GM12878 (cell line): ENCODE data around the gene USP5. TPM values are rescaled to one million over a fixed set of nuclear protein-coding genes. Genes with fewer than 3 reads are reported as not detected.

Experiments used
- ATAC-seq: fragments of 200-7000 bp; cut with Tn5 transposase; 3 replicates; pipeline ENCODE4 v1.9.1; 2020; ENCODE audit warnings: mild to moderate bottlenecking, moderate library complexity
- BruUV-seq: library from RNA; stranded (reverse); fragments of 400-500 nt; replicated peaks from 2 replicates; lab custom pipeline; 2021; lab: Mats Ljungman, UMichigan
- CTCF ChIA-PET: fragments of 300-600 bp; sonication (Branson Sonifier 250); formaldehyde crosslinking; extraction: SDS; loops from one replicate; lab custom pipeline; 2021; ENCODE audit warnings: inconsistent platforms; lab: Yijun Ruan, JAX
- POLR2A ChIA-PET: fragments of 350-600 bp; formaldehyde crosslinking; extraction: SDS; loops from one replicate; lab custom pipeline; 2021; ENCODE audit warnings: inconsistent platforms; lab: Charles Lee
- RAD21 ChIA-PET: fragments of 300-600 bp; sonication (Branson Sonifier 250); formaldehyde crosslinking; loops from one replicate; lab custom pipeline; 2023; ENCODE audit warnings: antibody characterized with exemption; ENCODE audit not compliant: unreplicated experiment; lab: Charles Lee
- SMC1A ChIA-PET: fragments of 300-600 bp; sonication (Branson Sonifier 250); formaldehyde crosslinking; loops from one replicate; lab custom pipeline; 2023; ENCODE audit not compliant: unreplicated experiment, uncharacterized antibody; lab: Charles Lee
- DNase-seq: peaks from one replicate; pipeline ENCODE4 v3.0.0-alpha.2; 2011; ENCODE audit warnings: low read depth, low spot score
- FAIRE-seq: peaks from 3 replicates; lab custom pipeline; 2011; peaks lifted over from hg19 to GRCh38; lab: Jason Lieb, UNC
- H2AFZ ChIP-seq: 2 replicates; pipeline ENCODE4 v1.6.0; 2011; ENCODE audit warnings: low read depth, low read length, control low read depth; ENCODE audit not compliant: control insufficient read depth
- H3K27ac ChIP-seq: 2 replicates; pipeline ENCODE4 v1.5.1; 2011; ENCODE audit warnings: control low read depth; ENCODE audit not compliant: control insufficient read depth, insufficient read depth
- H3K27me3 ChIP-seq, 2 experiments: replicated peaks in 1 of 2; 2 replicates each; pipeline versions ENCODE4 v1.6.0 to v1.6.1; 2011; ENCODE audit warnings: low read length in 1 of 2; ENCODE audit not compliant: control insufficient read depth in 2 of 2, insufficient read depth in 2 of 2
- H3K36me3 ChIP-seq, 2 experiments: 2 replicates each; pipeline ENCODE4 v1.5.1; 2011; ENCODE audit warnings: low read length in 1 of 2; ENCODE audit not compliant: control insufficient read depth in 2 of 2, insufficient read depth in 2 of 2
- H3K4me1 ChIP-seq: 2 replicates; pipeline ENCODE4 v1.6.1; 2011; ENCODE audit warnings: mild to moderate bottlenecking, low read length, moderate library complexity, mixed read lengths; ENCODE audit not compliant: control insufficient read depth, insufficient read depth
- H3K4me2 ChIP-seq: 2 replicates; pipeline ENCODE4 v1.6.0; 2011; ENCODE audit warnings: control low read depth; ENCODE audit not compliant: control insufficient read depth, insufficient read depth
- H3K4me3 ChIP-seq: fragments of 200-600 bp; sonication (generic); 2 replicates; pipeline ENCODE4 v1.5.1; 2016
- H3K79me2 ChIP-seq: 2 replicates; pipeline ENCODE4 v1.6.0; 2011; ENCODE audit warnings: low read length; ENCODE audit not compliant: control insufficient read depth, insufficient read depth
- H3K9ac ChIP-seq: 2 replicates; pipeline ENCODE4 v1.8.0; 2011; ENCODE audit warnings: low read length, control low read depth, mixed read lengths; ENCODE audit not compliant: control insufficient read depth, insufficient read depth
- H3K9me3 ChIP-seq: replicated peaks from 3 replicates; pipeline ENCODE4 v1.5.1; 2011; ENCODE audit warnings: mild to moderate bottlenecking, low read length; ENCODE audit not compliant: control insufficient read depth, insufficient read depth
- H4K20me1 ChIP-seq: 2 replicates; pipeline ENCODE4 v1.6.0; 2011; ENCODE audit not compliant: control insufficient read depth, insufficient read depth
- ATF3 ChIP-seq: IDR thresholded peaks from 2 replicates; pipeline ENCODE4 v1.6.1; 2011; ENCODE audit warnings: low read depth, mild to moderate bottlenecking, low read length, moderate library complexity, borderline replicate concordance; ENCODE audit errors: extremely low read depth
- E2F4 ChIP-seq: IDR thresholded peaks from 2 replicates; pipeline ENCODE4 v1.6.1; 2012; ENCODE audit warnings: low read depth, low read length, improper control_type of control experiment
- EGR1 ChIP-seq, 2 experiments: IDR thresholded peaks; 1 replicate in 1 of 2; 2 replicates in 1 of 2; pipeline ENCODE4 v1.6.1; 2011 to 2012; ENCODE audit warnings: low read depth in 2 of 2, low read length in 2 of 2, borderline replicate concordance in 1 of 2, mild to moderate bottlenecking in 1 of 2, moderate library complexity in 1 of 2
- SIN3A ChIP-seq: IDR thresholded peaks from 2 replicates; pipeline ENCODE4 v1.6.1; 2012; ENCODE audit warnings: low read depth, low read length, improper control_type of control experiment
- WGBS: methylation state at CpG from one replicate; pipeline ENCODE4 v1.1.6; 2016; ENCODE audit warnings: low lambda C conversion rate; ENCODE audit not compliant: insufficient replicate concordance, insufficient coverage; ENCODE audit errors: missing lambda C conversion rate; 5-methylcytosine and 5-hydroxymethylcytosine counted together
- in situ Hi-C: fragments of 300-500 bp; cut with MboI; formaldehyde crosslinking; loops from 9 replicates; pipeline ENCODE4 v1.14.3; 2018; ENCODE audit warnings: mixed read lengths
- intact Hi-C: fragments of 100-400 bp; cut with micrococcal nuclease; formaldehyde crosslinking; loops from one replicate; pipeline ENCODE4 v1.14.2; 2022; ENCODE audit not compliant: unreplicated experiment
- polyA plus RNA-seq, 11 experiments: library from polyadenylated mRNA; depleted of rRNA in 4 of 11; unstranded in 6 of 11; stranded (reverse) in 5 of 11; fragments of >200 nt; fragmentation: Nextera tagmentation in 4 of 11; fragmentation: Illumina TruSeq in 1 of 11; extraction: Ambion mirVana in 4 of 11; extraction: Trizol in 1 of 11; gene quantifications; 1 replicate in 1 of 11; 2 replicates in 10 of 11; pipeline versions ENCODE4 v1.2.1 to v1.2.3, GENCODE V29; 2011 to 2016; ENCODE audit warnings: inconsistent platforms in 2 of 11, missing spikeins in 2 of 11, low read depth in 1 of 11
- total RNA-seq, 4 experiments: library from RNA; depleted of rRNA in 3 of 4; stranded (reverse); fragments of >200 nt in 3 of 4; fragmentation: Illumina TruSeq in 1 of 4; extraction: Trizol in 1 of 4; gene quantifications; 2 replicates each; pipeline versions ENCODE4 v1.2.1 to v1.2.3, GENCODE V29; 2013 to 2021

The USP5 gene
- total and polyA plus RNA-seq, 10 of the 15 experiments (the other 5 are each of a cell fraction or from before 2014, with no cell fraction given), result 2.5 to 124 (median 74.6) TPM

- TF ChIP-seq SIN3A (no peak), EGR1 (IDR thresholded peaks at IDR 0.05; ENCODE audit: borderline replicate concordance in 1 of 2, low read depth in 2 of 2, low read length in 2 of 2) (peak in 1 of 2 experiments; percentile 38; a peak in 1 of 3 replicates), ATF3 (no peak), E2F4 (no peak)
- TF ChIP-seq, all 136 proteins: peak for 1
- Histone ChIP-seq H3K79me2 (no peaks in the 10 kb centered on the region), H3K9me3 (no peaks in the 10 kb centered on the region), H3K9ac (no peak overlapping the region), H2AFZ (no peak overlapping the region), H3K27me3 (peaks cover 25 to 30% of the 10 kb centered on the region in 2 experiments), H3K36me3 (no peaks in the 10 kb centered on the region), H3K4me3 (no peak overlapping the region), H3K4me2 (no peak overlapping the region), H4K20me1 (no peaks in the 10 kb centered on the region), H3K27ac (no peak overlapping the region), H3K4me1 (peaks cover 4% of the 10 kb centered on the region)
- 11% methylated on average over 8 of the region's 8 CpGs for WGBS
- POLR2A ChIA-PET, result no interaction called here
- in situ Hi-C loops (loop anchor here (5.0 kb wide), 1 partner anchor 75 kb away; the partner anchor contains the start of gene MLF2), intact Hi-C loops (loop anchor here (5.0 kb wide), 1 partner anchor 90 kb away; no protein-coding TSS in a partner anchor)
- FAIRE-seq (no peak), ATAC-seq (no peak; the same call in 2 of the 3 replicates), DNase-seq (no peak)
- BruUV-seq, result no TSS peak
- CTCF ChIA-PET, result interaction anchor here (3.3 to 5.1 kb wide), 2 partner anchors 51 to 74 kb away, joined by 13 to 71 read pairs; partner anchors contain the start of gene MLF2
- SMC1A ChIA-PET, result interaction anchor here (4.8 kb wide), 1 partner anchor 74 kb away, joined by 23 read pairs; the partner anchor contains the start of gene MLF2
- RAD21 ChIA-PET, result interaction anchor here (4.2 kb wide), 1 partner anchor 74 kb away, joined by 25 read pairs; the partner anchor contains the start of gene MLF2
These were observed 24.5 kb upstream of the USP5 start for GRCh38 chr12:6827437-6827911.
